ENCODE data around the gene SLC19A1. TPM values are rescaled to one million over a fixed set of nuclear protein-coding genes. Genes with fewer than 3 reads are reported as not detected.

SLC19A1 gene
- total RNA-seq, 2 experiments from 2014 or later: 34.3 to 38.4 TPM

- no peak for ATAC-seq (ENCODE audit: low read depth)
- H3K4me3 Mint-ChIP-seq: peak overlapping the region; percentile 52
- H3K36me3 Mint-ChIP-seq: no peaks in the 10 kb centered on the region
- POLR2A ChIA-PET: interaction anchor here (0.5 to 1.1 kb wide), 3 partner anchors 9 to 58 kb away, joined by 4 read pairs; no protein-coding TSS in a partner anchor
- no peaks in the 10 kb centered on the region for H3K27me3 Mint-ChIP-seq
- no peaks in the 10 kb centered on the region for H3K9me3 Mint-ChIP-seq
- H3K4me1 Mint-ChIP-seq: peaks cover 10% of the 10 kb centered on the region
- peak; percentile 49 for DNase-seq
- peak overlapping the region; percentile 65 for H3K27ac Mint-ChIP-seq
Observed at GRCh38 chr21:45542667-45543370, 579 bp upstream of the SLC19A1 start.

- ATAC-seq (ENCODE audit: low read depth) (peak; percentile 81), DNase-seq (peak; percentile 84)
- H3K36me3 Mint-ChIP-seq: no peaks in the 10 kb centered on the region
- H3K27ac Mint-ChIP-seq: peak overlapping the region; percentile 56
- no peaks in the 10 kb centered on the region for H3K27me3 Mint-ChIP-seq
- H3K9me3 Mint-ChIP-seq: no peaks in the 10 kb centered on the region
- POLR2A ChIA-PET: interaction anchor here (0.9 to 1.9 kb wide), 3 partner anchors 9 to 58 kb away, joined by 3 to 6 read pairs (median 4); no protein-coding TSS in a partner anchor
- H3K4me3 Mint-ChIP-seq: peak overlapping the region; percentile 73
- H3K4me1 Mint-ChIP-seq: peaks cover 10% of the 10 kb centered on the region
Observed at GRCh38 chr21:45541221-45542039, 810 bp downstream of the SLC19A1 start.

GRCh38 chr21:45540601-45540970 lies 1.7 kb downstream of the SLC19A1 start:
- H3K9me3 Mint-ChIP-seq: no peaks in the 10 kb centered on the region
- POLR2A ChIA-PET: interaction anchor here (1.6 to 1.9 kb wide), 2 partner anchors 8 to 57 kb away, joined by 4 to 6 read pairs; no protein-coding TSS in a partner anchor
- H3K4me1 Mint-ChIP-seq: peaks cover 10% of the 10 kb centered on the region
- H3K4me3 Mint-ChIP-seq: peak overlapping the region; percentile 73
- no peaks in the 10 kb centered on the region for H3K27me3 Mint-ChIP-seq
- H3K36me3 Mint-ChIP-seq: no peaks in the 10 kb centered on the region
- ATAC-seq (ENCODE audit: low read depth) (no peak), DNase-seq (no peak)
- no peak overlapping the region for H3K27ac Mint-ChIP-seq

GRCh38 chr21:45539796-45540600 lies 2.2 kb downstream of the SLC19A1 start:
- Mint-ChIP-seq H3K4me1 (peaks cover 10% of the 10 kb centered on the region), H3K4me3 (peak overlapping the region; percentile 73), H3K27me3 (no peaks in the 10 kb centered on the region), H3K27ac (no peak overlapping the region), H3K9me3 (no peaks in the 10 kb centered on the region), H3K36me3 (peaks cover 1% of the 10 kb centered on the region)
- POLR2A ChIA-PET: interaction anchor here (1.6 to 1.9 kb wide), 2 partner anchors 8 to 57 kb away, joined by 4 to 6 read pairs; no protein-coding TSS in a partner anchor
- ATAC-seq (ENCODE audit: low read depth): no peak
- DNase-seq: peak; percentile 25

DNA sequence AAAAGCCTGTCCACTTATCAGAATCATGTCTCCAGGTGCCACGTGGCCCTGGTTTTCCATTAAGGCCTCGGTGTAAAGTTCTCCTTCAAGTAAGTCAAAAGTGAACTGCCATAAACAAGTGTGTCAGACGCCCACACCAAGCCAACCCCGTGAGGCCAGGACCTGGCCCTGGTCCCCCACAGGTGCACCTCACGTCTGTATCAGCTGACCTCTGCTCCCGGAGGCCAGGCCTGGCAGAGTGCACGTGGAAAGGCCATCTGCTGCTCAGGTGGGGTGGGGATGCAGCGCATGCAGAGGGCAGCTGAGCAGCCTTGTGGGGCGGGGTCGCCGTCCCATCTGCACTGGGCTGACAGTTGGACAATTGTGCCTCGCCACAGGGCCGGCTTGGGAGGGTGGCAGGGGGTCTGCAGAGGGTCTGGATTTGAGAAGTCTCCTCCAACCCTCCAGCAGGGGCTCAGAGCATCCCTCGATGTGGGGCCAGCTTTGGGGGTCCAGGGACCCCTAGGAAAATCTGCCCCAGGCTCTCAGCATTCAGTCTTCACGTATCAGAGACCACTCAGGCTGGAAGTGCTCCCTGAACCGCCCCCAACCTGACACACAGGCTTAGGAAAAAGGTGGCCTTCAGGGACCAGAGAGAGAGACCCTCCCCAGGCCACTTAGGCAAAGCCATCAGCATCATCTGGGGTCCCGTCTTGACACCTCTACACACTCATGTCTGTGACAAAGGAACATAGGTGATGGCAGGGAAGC lies 3.0 kb downstream of the SLC19A1 start:
- H3K27ac Mint-ChIP-seq: no peak overlapping the region
- no peak overlapping the region for H3K4me3 Mint-ChIP-seq
- peaks cover 1% of the 10 kb centered on the region for H3K36me3 Mint-ChIP-seq
- ATAC-seq (ENCODE audit: low read depth) (no peak), DNase-seq (peak; percentile 22)
- H3K9me3 Mint-ChIP-seq: no peaks in the 10 kb centered on the region
- H3K4me1 Mint-ChIP-seq: peaks cover 10% of the 10 kb centered on the region
- POLR2A ChIA-PET: no interaction called here
- H3K27me3 Mint-ChIP-seq: no peaks in the 10 kb centered on the region

GRCh38 chr21:45538381-45539045 lies 3.7 kb downstream of the SLC19A1 start:
- no peaks in the 10 kb centered on the region for H3K27me3 Mint-ChIP-seq
- H3K36me3 Mint-ChIP-seq: peaks cover 1% of the 10 kb centered on the region
- POLR2A ChIA-PET: no interaction called here
- H3K9me3 Mint-ChIP-seq: no peaks in the 10 kb centered on the region
- peaks cover 10% of the 10 kb centered on the region for H3K4me1 Mint-ChIP-seq
- no peak overlapping the region for H3K4me3 Mint-ChIP-seq
- no peak for ATAC-seq (ENCODE audit: low read depth)
- no peak overlapping the region for H3K27ac Mint-ChIP-seq
- peak; percentile 27 for DNase-seq

DNA sequence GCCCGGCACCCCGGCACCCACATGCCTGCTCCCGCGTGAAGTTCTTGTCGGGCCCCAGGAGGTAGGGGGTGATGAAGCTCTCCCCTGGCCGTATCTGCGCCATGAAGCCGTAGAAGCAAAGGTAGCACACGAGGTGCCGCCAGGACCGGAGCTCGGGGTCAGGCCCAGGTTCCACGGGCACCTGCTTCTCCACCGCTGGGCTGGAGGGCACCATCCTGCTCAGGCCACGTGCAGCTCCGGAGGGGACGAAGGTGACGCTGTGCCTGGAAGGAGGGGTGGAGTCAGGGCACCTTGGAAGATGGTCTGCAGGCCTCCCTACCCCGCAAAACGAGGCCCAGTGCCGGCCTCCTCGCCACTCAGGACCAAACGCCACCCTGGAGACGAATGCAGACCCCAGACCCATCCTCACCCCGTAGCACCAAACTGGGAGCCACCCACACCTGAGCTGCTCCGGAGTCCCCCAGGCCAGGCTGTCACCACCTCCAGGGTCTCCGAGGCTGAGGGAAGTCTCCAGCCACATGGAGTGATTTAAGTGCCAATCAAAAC lies 4.4 kb downstream of the SLC19A1 start:
- Mint-ChIP-seq H3K4me3 (no peak overlapping the region), H3K9me3 (no peaks in the 10 kb centered on the region), H3K4me1 (peaks cover 14% of the 10 kb centered on the region), H3K27ac (no peak overlapping the region), H3K36me3 (peaks cover 1% of the 10 kb centered on the region), H3K27me3 (no peaks in the 10 kb centered on the region)
- ATAC-seq (ENCODE audit: low read depth) (no peak), DNase-seq (peak; percentile 18)
- POLR2A ChIA-PET: no interaction called here

GRCh38 chr21:45537111-45537745 lies 5.0 kb downstream of the SLC19A1 start:
- no peak overlapping the region for H3K27ac Mint-ChIP-seq
- POLR2A ChIA-PET: no interaction called here

DNA sequence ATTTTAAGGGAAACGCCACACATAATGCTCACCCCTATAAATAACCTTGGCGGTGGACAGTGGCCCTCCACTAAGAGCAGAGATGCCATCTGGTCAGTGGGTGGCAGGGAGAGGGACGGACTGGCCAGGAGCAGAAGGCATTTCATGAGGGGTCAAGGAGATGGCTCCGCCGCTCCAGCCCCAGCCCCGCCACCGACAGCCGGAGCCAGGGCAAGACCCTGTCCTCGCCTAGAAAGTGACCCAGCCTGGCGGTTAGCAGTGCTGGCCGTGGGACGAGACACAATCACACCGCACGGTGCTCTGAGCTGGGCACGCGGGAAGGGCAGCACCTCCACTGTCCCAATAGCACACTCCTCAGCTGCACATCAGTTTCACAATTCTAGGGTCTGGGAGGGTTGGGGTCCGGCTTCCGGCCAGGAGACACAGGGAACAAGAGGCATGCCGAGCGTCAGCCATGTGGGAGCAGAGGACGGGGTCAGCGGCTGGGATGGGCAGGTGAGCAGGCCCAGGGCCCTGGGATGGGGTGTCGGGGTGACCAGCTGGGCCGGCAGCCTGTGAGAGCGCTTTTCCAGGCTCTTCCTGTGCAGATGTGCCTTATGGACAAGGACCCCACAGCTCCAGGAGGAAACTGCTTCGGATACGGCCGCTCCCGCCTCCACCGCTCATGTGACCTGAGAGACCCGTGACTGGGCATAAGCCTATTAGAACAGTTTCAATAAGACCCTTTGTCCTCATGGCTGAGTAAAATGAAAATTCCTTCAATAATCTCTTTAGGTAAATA lies 5.7 kb downstream of the SLC19A1 start:
- no peak overlapping the region for H3K4me3 Mint-ChIP-seq
- ATAC-seq (ENCODE audit: low read depth): no peak
- H3K27me3 Mint-ChIP-seq: no peaks in the 10 kb centered on the region
- peaks cover 18% of the 10 kb centered on the region for H3K4me1 Mint-ChIP-seq
- H3K27ac Mint-ChIP-seq: no peak overlapping the region
- POLR2A ChIA-PET: no interaction called here
- peak; percentile 13 for DNase-seq
- H3K36me3 Mint-ChIP-seq: peaks cover 3% of the 10 kb centered on the region
- H3K9me3 Mint-ChIP-seq: no peaks in the 10 kb centered on the region

More at GRCh38 chr21:45537111-45537745, 5.0 kb downstream of the SLC19A1 start:
- H3K9me3 Mint-ChIP-seq: no peaks in the 10 kb centered on the region
- peaks cover 18% of the 10 kb centered on the region for H3K4me1 Mint-ChIP-seq
- H3K4me3 Mint-ChIP-seq: no peak overlapping the region
- H3K36me3 Mint-ChIP-seq: peaks cover 1% of the 10 kb centered on the region
- ATAC-seq (ENCODE audit: low read depth) (no peak), DNase-seq (peak; percentile 15)
- H3K27me3 Mint-ChIP-seq: no peaks in the 10 kb centered on the region

DNA sequence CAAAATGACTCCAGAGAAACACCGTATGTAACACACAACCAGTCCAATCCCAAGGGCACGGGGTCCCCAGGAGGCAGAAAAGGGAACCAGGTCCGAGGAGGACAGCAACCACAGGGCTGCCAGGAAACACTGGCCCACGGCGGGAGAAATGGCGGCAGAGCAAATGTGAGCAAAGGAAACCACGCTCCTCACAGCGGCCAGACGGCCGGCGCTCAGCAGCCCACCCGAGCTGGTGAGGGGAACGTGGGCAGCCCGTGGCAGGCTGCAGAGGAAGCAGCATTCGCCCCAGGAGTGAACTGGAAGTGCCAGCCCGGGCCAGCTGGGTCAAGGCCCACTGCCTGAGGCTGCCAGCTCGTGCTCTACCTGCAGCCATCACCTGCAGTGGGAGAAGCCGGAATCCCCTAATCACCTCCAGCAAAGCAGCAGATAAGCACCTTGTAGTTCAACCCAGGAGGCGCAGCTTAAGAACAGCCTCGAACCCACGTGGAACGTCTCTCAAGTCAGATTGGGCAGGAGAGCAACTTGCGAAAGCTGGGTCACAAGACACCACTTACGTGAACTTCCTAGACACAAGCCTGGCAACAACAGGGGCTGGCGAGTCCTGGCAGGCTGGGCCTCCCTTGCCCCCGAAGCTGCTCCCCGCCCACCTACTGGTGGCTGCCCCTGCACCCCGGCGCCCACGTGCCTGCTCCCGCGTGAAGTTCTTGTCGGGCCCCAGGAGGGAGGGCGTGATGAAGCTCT lies 6.7 kb downstream of the SLC19A1 start:
- peaks cover 3% of the 10 kb centered on the region for H3K36me3 Mint-ChIP-seq
- no peaks in the 10 kb centered on the region for H3K27me3 Mint-ChIP-seq
- POLR2A ChIA-PET: no interaction called here
- no peak overlapping the region for H3K4me3 Mint-ChIP-seq
- H3K9me3 Mint-ChIP-seq: no peaks in the 10 kb centered on the region
- peak; percentile 31 for DNase-seq
- no peak for ATAC-seq (ENCODE audit: low read depth)
- H3K4me1 Mint-ChIP-seq: peaks cover 11% of the 10 kb centered on the region
- no peak overlapping the region for H3K27ac Mint-ChIP-seq

All from activated naive CD8-positive, alpha-beta T cell treated with anti-CD3 and anti-CD28 coated beads, Interleukin-2, amount 10 ng/mL, durations not matched to agents 7 days and 5 days (primary cell).